Measurements from ENCODE around the gene NDUFV1.
"Not testable (repeated sequence)": the region's sequence is repeated elsewhere in the genome, so short reads cannot be mapped to it uniquely, and the experiment has no call there.

NDUFV1 gene

GRCh38 chr11:67652965-67653845, 46.5 kb downstream of the NDUFV1 start:
- DNase-seq (ENCODE audit: low read depth in 3 of 3, low spot score in 1 of 3): no peak

- no peak for DNase-seq (ENCODE audit: low read depth in 3 of 3, low spot score in 1 of 3)
Observed at GRCh38 chr11:67654225-67654624, 47.5 kb downstream of the NDUFV1 start.

GRCh38 chr11:67656278-67656922, 49.7 kb downstream of the NDUFV1 start:
- no peak for DNase-seq (ENCODE audit: low read depth in 3 of 3, low spot score in 1 of 3)

GRCh38 chr11:67657300-67657699, 50.6 kb downstream of the NDUFV1 start:
- DNase-seq (ENCODE audit: low read depth in 3 of 3, low spot score in 1 of 3): no peak

- not testable (repeated sequence) for DNase-seq (ENCODE audit: low read depth in 3 of 3, low spot score in 1 of 3)
Observed at GRCh38 chr11:67659651-67660165, 53.0 kb downstream of the NDUFV1 start.

- not testable (repeated sequence) for DNase-seq (ENCODE audit: low read depth in 3 of 3, low spot score in 1 of 3)
Observed at GRCh38 chr11:67660752-67661151, 54.0 kb downstream of the NDUFV1 start.
